Stimulated activated CD8-positive, alpha-beta memory T cell treated with anti-CD3 and anti-CD28 coated beads, Interleukin-7, amount 100 ng/mL, for 24 hours (primary cell): ENCODE data around the gene TPPP2.
"Not testable (repeated sequence)": the region's sequence is repeated elsewhere in the genome, so short reads cannot be mapped to it uniquely, and the experiment has no call there.

ENCODE experiments used
- DNase-seq: peaks from one replicate; pipeline ENCODE4 v3.0.0-alpha.2; 2020; ENCODE audit warnings: low read depth

TPPP2 gene

DNA sequence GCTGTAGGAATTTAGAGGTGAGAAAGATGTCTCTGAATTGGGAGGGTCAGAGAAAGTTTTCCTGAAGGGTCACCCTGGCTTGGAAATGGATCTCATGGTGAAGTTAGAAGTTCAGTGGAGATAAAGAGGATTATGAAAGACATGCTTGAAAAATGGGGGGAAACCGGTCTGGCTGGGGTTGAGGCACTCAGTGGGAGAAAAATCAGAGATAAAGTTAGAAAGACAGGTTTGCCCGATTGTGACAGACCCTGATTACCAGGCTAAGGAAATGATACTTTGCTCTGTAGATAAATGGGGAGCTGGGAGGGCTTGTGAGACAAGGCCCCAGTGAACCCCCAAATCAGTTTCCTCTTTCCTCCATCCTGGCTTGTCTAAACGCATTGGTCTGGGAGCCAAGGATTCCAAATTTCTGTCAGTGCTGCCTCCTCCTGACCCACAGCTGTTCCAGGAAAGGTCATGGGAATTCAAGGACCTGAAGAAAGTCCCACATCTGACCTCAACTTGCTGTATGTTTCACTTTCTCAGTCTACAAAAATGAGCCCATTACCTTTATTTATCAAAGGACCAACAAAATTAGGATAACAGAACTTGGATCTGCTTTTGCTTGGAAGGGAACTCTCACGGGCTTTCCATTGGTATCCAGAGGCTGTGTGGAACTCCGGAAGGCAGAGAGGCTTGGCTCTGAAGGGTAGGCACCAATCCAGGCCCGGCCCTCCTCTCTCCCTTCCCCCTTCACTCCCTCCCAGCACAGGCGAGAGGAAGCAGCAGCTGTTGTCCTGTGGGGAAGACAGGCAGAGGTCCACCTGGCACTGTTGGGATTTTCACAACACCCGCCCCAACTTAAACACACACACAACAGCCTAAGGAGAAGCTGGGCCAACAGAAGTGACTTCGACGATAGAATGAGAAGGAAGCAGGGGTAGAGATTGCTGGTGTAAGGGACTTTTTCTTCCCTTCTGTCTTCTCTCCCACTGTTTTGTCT, 8.7 kb downstream of the TPPP2 start:
- DNase-seq = no peak

DNA sequence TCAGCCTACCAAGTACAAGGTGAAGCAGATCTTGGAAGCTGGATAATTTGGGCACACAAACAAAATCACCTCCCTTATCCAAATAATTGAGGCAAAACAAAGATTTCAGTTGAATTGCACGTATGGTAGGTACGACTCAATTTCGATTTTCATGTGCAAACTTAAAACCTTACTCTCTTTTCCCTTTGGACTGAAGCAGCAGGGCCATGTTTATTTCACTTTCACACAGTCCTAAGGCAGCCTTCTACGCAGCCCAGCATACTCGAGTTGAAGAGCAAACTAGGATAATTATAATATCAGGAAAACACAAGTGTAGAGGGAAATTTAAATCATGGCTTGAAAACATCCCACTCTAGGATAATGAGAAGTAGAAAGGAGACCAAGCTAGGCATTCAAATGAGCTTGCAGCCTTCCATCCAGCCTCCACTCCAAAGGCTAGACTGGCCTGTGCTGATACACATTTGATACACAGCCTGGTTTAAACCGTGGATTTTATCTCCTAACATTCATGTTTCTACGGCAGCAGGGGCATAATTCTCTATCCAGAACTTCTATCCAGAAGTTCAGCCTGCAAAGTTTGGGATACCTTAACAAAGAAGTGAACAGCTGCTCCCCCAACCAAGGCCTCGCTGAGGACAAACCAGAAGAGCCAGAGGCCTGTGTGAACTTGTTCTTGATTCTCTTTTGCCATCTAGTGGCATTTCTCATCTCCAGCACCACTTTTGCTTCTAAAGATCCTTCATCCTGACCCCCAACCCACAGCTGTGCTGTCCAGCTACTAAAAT, 9.8 kb downstream of the TPPP2 start:
- DNase-seq = no peak

DNA sequence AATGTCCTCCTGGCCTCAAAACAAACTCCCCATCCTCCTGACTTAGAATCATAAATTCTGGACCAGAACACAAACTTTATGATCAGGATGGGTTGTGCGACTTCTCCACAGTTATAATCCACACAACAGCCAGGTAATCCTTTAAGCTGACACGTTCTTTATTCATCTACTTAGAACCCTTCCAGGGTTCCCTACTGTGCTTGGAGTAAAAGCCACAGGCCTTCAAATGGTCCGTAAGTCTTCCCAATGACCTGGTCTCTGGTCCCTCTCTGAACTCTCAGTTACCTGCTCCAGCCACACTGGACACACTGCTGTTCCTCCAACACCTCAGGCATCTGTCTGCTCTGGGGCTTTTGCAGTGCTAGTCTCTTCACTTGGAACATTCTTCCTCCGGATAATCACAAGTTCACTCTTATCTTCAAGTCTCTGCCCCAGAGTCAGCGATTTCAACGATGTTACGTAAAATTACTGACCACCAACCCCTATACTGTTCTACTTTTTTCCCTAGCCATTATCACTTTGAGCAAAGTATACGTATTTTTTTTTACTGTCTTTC, 10.4 kb downstream of the TPPP2 start:
- no peak for DNase-seq

DNA sequence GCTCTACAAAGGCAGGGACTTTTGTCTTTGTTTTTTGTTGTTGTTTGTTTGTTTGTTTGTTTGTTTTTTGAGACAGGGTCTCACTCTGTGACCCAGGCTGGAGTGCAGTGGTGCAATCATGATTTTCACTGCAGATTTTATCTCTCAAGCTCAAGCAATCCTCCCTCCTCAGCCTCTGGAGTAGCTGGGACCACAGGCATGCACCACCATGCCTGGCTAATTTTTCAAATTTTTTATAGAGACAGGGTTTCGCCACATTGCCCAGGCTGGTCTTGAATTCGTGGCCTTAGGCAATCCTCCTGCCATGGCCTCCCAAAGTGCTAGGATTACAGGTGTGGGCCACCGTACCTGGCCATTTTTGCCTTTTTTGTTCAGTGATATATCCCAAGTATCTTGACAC, 10.9 kb downstream of the TPPP2 start:
- not testable (repeated sequence) for DNase-seq

DNA sequence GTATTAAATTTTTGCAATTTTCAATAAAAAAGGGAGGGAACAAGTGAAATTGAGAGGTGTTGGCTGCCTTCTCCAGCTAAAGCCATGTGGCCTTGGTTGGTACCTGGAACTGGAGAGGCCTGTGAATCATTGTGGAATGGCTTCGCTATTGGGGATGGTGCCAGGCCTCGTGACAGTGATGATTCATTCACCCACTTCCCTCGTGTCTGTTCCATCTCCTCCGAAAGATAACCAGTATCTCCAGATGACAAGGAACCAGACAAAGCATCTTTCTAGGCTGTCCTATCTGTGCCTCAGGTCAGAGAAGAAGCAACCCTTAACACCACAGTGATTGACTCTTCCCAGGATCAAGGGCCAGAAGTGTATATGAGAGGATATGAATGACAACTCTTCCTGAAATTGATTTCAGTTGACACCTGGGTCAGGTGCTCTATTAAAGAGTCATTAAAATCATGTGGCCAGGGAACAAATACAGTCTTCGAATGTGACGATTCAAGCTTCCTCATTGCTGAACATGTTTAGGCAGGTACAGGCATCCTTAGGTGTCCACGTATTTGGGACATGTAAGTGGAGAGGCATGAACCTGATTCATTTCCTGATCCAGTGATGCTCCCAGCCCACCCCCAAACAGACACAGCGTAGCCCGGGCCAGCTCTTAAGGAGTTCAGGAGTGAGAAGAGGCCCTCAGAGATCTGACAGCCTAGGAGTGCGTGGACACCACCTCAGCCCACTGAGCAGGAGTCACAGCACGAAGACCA, 11.8 kb downstream of the TPPP2 start, which contains the start of gene RNASE7:
Gene RNASE7, plus strand, starts transcription at position 687 of the 758 bp plus-strand sequence. CDS start 631 bp downstream, outside the sequence.
- no peak for DNase-seq

DNA sequence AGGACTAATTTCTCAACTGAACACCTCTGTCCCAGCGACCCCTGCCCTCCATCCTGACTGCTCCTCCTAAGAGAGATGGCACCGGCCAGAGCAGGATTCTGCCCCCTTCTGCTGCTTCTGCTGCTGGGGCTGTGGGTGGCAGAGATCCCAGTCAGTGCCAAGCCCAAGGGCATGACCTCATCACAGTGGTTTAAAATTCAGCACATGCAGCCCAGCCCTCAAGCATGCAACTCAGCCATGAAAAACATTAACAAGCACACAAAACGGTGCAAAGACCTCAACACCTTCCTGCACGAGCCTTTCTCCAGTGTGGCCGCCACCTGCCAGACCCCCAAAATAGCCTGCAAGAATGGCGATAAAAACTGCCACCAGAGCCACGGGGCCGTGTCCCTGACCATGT, 12.9 kb downstream of the TPPP2 start:
- DNase-seq = no peak

DNA sequence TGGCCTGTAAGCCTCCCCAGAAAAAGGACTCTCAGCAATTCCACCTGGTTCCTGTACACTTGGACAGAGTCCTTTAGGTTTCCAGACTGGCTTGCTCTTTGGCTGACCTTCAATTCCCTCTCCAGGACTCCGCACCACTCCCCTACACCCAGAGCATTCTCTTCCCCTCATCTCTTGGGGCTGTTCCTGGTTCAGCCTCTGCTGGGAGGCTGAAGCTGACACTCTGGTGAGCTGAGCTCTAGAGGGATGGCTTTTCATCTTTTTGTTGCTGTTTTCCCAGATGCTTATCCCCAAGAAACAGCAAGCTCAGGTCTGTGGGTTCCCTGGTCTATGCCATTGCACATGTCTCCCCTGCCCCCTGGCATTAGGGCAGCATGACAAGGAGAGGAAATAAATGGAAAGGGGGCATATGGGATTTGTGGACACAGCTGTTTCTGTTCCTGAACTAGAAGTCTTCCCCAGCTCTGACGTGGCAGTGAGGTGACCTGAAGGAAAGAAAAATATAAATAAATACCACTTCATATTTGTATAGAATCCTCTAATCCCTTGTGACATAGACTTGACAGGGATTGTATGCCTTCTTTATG, 13.5 kb downstream of the TPPP2 start:
- no peak for DNase-seq

DNA sequence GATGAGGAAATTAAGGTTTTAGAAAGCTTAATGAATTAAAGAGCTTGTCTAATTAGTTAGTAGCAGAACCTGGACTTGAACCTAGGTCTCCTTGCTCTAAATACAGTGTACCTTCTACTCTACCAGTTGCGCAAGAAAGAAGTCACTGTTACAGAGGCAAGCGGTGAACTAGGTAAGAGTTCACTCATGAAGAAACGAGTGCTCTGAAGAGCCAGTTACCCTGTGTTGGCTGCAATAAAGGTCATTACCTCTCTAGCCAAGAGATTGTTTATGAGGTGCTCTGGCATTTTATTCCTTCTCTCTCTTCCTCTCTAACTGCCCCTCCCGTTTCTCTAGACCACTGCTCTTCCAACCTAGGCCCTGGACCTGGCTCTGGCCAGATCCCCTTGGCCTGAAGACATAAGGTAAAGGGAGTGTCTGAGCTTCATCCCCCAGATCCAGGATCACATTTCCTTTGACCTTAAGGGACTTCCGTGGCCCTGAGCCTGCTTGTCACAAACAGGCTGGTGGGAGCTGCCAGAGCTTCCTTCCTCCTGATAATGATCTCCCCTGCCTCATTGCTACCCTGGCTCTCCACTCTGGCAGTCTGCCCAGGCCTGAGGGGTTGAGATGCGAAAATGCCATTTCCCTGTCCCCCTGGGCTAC, 14.1 kb downstream of the TPPP2 start:
- DNase-seq = no peak

DNA sequence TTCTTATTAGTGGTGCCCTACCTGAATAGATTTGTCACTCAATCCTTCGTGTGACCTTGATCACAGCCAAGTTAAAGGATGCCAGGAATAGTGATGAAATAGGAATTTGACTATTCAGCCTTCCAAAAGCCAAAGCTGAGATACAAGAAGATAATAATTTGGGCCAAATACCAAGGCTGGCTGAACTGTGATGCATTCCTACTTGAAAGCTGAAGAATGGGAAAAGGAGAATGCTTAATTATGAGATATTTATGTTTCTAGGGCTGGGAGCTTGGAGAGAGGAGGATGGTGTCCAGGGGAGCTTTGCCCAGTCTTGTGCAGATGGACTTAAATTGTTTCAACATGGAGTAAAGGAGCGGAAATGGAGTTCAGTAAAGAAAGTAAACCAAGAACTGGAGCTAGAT, 17.4 kb downstream of the TPPP2 start:
- DNase-seq = no peak

DNA sequence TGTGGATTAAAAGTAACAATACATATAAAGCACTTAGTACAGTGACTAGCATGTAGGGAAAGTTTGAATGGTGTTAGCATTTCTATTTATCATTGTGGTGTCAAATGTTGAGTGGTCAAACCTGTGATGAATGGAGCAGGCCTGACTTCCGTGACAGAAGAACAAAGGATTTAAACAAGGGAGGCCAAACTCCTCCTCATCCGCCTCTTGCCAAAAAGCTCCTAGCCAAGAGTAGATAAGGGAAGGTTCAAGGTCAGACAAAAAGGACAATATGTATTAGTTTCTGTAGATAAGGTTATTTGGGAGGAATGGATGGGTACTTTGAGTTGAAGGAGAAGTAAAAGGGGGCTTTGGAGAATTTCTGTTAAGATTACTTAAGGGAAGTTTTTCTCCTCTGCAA, 18.6 kb downstream of the TPPP2 start:
- no peak for DNase-seq

DNA sequence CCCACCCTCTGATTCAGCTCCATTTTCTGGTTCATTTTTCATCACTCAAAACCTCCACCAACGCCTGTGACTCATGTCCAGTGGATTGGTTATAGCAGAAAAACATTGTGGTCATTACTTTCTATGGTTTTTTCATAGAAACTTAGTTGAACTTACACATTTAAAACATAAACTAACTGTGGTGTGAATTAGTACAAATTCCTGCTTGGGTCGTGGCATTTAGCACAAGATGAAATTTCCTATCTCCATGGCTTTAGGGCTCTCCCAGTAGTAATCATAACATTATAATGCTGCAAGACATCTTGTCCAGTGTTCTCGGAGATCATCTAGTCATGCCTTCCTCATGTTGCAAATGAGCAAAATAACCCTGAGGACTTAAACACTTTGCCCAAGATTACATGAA, 19.3 kb downstream of the TPPP2 start:
- no peak for DNase-seq

DNA sequence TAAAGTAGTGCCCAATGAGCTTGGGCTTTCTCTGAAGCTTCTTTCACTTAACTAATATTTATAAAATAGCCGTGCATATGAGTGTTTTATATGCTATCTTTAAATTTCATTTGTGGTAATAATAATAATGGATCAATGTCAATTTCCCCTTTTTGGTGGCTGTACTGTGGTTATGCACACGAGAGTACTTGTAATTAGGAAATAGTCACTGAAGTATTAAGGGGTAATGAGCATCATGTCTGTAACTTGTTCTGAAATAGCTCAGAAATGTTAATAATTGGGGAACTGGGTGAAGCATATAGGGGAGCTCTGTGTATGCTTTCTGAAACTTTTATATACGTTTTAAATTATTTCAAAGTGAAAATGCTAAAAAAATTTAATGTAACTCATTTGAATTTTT, 20.6 kb downstream of the TPPP2 start:
- no peak for DNase-seq

DNA sequence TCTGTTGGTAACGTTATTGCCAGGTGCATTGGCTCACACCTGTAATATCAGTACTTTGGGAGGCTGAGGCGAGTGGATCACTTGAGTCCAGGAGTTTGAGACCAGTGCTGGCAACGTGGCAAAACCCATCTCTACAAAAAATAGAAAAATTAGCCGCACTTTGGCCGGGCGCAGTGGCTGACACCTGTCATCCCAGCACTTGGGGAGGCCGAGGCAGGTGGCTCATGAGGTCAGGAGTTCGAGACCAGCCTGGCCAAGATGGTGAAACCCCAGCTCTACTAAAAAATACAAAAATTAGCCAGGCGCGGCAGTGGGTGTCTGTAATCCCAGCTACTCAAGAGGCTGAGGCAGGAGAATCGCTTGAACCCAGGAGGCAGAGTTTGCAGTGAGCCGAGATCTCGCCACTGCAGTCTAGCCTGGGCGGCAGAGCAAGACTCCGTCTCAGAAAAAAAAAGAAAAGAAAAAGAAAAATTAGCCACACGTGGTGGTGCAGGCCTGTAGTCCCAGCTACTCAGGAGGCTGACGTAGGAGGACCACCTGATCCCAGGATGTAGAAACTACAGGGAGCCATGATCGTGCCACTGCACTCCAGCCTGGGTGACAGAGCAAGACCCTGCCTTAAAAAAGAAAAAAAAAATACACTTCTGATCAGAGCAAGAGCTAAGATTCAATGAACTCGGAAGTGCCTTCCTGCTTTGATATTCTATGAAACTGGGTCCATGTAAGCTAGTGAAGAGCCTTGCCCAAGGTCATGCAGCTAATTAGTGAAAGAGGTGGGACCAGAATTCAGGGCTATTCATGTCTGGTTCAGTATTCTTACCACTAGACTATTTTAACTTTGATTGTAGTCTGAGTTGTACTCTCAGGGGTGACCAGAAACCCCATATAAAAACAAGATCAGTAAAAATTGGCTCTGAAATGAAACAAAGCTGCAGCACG, 23.4 kb downstream of the TPPP2 start:
- no peak for DNase-seq

DNA sequence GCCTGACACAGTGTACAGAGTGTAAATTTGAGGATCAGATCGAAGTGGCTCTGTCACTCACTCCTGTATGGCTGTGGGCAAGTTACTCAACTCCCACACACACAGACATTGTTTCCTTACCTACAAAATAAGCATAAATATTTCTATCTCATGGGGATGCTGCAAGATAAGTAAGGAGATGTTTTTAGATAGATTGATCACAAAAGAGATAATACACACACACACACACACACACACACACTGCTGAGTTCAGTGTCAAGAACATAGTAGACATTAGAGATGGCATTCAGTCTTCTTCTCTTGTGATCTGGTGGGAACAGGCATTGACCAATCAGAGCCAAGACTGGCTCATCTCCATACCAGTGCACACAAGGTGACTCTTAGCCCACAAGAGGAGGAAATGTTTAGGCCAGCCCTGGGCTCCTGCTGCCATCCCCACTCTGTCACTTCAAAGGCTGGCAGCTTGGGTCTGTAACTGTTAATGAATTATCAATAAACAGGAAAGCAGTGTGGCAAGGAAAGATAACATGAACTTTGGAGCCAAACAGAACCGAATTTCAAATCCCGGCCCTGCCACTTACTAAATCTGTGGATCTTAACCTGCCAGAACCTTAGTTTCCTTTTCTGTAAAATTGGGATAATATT, 24.2 kb downstream of the TPPP2 start:
- no peak for DNase-seq

DNA sequence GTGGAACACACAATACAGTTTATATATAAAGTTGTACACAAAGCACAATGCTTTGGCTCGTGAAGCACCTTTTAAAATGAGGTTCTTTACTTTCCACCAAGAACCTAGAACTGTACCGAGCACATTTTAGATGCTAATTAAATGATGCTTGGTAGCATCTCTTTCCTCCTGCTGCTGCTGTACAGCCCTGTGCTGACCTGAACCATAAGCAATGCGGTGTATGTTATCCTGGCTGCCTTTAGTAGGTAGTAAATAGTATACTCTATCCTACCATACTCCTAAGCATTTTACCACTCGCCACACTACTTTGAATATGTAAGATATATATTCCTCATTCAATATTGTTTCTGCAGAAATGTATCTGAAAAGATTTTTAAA, 24.7 kb downstream of the TPPP2 start:
- DNase-seq = no peak

DNA sequence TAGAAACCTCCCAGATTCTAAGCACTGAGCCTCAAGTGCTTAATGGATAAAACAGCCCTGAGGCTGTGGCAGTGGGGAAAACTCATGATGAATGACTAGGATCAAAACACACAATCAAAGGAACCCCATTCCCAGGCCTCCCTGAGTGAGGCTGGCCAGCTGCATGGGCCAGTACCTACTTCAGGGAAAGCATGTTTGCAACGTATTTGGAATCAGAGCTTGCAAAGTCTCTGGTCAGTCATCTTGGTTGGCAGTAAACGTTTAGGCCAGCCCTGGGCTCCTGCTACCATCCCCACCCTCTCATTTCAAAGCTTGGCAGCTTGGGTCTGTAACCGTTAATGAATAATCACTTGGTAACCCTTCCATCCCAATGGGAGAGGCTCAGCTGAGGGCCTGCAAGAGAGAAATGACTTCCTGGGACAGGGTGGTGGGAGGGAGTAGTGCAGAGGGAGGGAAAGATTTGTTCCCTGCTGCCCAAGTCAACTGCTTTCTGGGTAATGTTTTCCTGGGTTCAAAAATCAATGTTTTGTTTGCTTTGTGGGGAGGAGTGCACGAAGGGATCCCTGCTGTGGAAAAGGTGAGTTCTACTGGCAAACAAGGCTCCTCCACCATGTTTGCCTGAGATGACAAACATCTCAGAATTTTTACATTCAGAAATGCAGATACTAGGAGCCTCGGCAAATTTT, 25.6 kb downstream of the TPPP2 start:
- DNase-seq = no peak

DNA sequence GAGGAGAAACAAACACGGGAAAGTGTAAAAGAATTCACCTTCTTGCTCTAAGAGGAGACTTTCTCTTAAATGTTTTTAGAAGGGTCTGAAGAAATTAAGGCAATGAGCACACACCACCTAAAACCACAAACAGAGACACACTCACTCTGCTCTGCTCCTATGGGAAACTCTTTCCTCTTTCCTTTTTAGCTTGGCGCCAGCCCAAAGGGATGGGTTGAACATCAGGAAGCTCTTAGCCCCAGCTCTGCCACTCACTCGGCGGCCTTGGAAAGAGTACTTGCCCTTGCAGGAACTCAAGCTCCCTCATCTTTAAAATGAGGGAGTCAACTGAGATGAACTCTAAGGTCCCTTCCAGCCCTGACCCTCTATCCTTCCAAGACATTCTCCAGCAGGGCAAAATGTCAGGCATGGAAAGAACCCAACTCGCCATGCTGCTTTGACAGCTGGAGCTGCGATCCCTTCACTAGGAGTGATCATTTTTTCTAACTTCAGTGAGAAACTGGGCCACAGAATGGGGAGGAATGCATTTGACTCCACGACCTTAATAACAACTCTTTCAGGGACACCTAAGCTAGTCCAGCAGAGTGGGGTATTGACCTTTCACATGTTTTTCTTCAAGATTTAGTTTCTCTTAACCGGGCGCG, 26.6 kb downstream of the TPPP2 start:
- DNase-seq = no peak
